Mucosa of descending colon (tissue), 3 donors: ENCODE results near the gene NR1I2. TPM values are rescaled to one million over a fixed set of nuclear protein-coding genes. Genes with fewer than 3 reads are reported as not detected.

Experiments
- ATAC-seq: fragments of 200-7000 bp; cut with Tn5 transposase; one replicate; pipeline ENCODE4 v1.9.1; 2020; ENCODE audit warnings: mild to moderate bottlenecking, moderate library complexity
- DNase-seq, 3 donors: peaks; one replicate each; pipeline ENCODE4 v3.0.0-alpha.2; 2020
- H3K36me3 ChIP-seq: fragments of 200-600 bp; one replicate; pipeline ENCODE4 v1.8.0; 2021; ENCODE audit warnings: low read depth, mild to moderate bottlenecking
- H3K4me1 ChIP-seq: fragments of 200-600 bp; one replicate; pipeline ENCODE4 v1.8.0; 2021; ENCODE audit warnings: low read depth, mild to moderate bottlenecking
- H3K4me3 ChIP-seq: fragments of 200-600 bp; one replicate; pipeline ENCODE4 v1.8.0; 2021; ENCODE audit warnings: mild to moderate bottlenecking
- H3K9me3 ChIP-seq: fragments of 200-600 bp; one replicate; pipeline ENCODE4 v1.8.0; 2021; ENCODE audit warnings: mild to moderate bottlenecking
- intact Hi-C, 2 donors: fragments of 100-400 bp; cut with DNase I in 1 of 2; cut with micrococcal nuclease in 1 of 2; formaldehyde crosslinking; loops; one replicate each; pipeline versions ENCODE4 v1.11.0 to v1.11.1; 2022; cut with DNase I, micrococcal nuclease
- total RNA-seq, 3 donors: library from RNA; stranded (reverse); fragmentation: NEBNext Ultra II Directional in 2 of 3; extraction: Animal tissue kit (Norgen Biotek cat#: 25700) in 2 of 3; gene quantifications; one replicate each; pipeline versions ENCODE4 v1.2.1 to v1.2.4, GENCODE V29; 2021 to 2023
- TF ChIP-seq, protein P1 (sequence below): fragments of 200-600 bp; IDR thresholded peaks from one replicate; pipeline ENCODE4 v1.8.0; 2022; ENCODE audit warnings: antibody characterized with exemption, mild to moderate bottlenecking
- donor health status: DM: no; HTN: no; CAD: no; lungs with moderate emphysema.
- donor health status: DM: no; HTN: no; CAD: no.
- donor health status: DM: no; HTN: yes; CAD: no.

The NR1I2 gene
- total RNA-seq, 3 donors from 2014 or later: 62.9 to 141 (median 79.1) TPM

DNA sequence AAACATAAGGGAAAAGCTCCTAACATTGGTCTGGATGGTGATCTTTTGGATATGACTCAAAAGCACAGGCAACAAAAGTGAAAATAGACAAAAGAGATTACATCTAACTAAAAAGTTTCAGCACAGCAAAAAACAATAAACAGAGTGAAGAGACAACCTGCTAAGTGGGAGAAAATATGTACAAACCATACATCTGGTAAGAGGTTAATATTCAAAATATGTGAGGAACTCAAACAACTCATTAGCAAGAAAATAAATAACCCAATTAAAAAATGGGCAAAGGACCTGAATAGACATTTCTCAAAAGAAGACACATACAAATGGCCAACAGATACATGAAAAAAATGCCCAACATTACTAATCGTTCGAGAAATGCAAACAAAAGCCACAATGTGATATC, 19.0 kb upstream of the NR1I2 start:
- TF ChIP-seq, protein P1, sequence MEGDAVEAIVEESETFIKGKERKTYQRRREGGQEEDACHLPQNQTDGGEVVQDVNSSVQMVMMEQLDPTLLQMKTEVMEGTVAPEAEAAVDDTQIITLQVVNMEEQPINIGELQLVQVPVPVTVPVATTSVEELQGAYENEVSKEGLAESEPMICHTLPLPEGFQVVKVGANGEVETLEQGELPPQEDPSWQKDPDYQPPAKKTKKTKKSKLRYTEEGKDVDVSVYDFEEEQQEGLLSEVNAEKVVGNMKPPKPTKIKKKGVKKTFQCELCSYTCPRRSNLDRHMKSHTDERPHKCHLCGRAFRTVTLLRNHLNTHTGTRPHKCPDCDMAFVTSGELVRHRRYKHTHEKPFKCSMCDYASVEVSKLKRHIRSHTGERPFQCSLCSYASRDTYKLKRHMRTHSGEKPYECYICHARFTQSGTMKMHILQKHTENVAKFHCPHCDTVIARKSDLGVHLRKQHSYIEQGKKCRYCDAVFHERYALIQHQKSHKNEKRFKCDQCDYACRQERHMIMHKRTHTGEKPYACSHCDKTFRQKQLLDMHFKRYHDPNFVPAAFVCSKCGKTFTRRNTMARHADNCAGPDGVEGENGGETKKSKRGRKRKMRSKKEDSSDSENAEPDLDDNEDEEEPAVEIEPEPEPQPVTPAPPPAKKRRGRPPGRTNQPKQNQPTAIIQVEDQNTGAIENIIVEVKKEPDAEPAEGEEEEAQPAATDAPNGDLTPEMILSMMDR: no peak

GRCh38 chr3:119763466-119763865, 18.4 kb upstream of the NR1I2 start:
- ATAC-seq (no peak), DNase-seq (no peak)
- no peaks in the 10 kb centered on the region for H3K4me1 ChIP-seq
- no peaks in the 10 kb centered on the region for H3K9me3 ChIP-seq
- TF ChIP-seq, protein P1: no peak
- H3K36me3 ChIP-seq: no peaks in the 10 kb centered on the region
- intact Hi-C loops: no loop called here
- H3K4me3 ChIP-seq: no peak overlapping the region

More for the DNA sequence above, 19.0 kb upstream of the NR1I2 start:
- no peaks in the 10 kb centered on the region for H3K9me3 ChIP-seq
- intact Hi-C loops: no loop called here
- no peak for DNase-seq
- no peaks in the 10 kb centered on the region for H3K4me1 ChIP-seq
- no peaks in the 10 kb centered on the region for H3K36me3 ChIP-seq
- ATAC-seq: no peak
- H3K4me3 ChIP-seq: no peak overlapping the region

DNA sequence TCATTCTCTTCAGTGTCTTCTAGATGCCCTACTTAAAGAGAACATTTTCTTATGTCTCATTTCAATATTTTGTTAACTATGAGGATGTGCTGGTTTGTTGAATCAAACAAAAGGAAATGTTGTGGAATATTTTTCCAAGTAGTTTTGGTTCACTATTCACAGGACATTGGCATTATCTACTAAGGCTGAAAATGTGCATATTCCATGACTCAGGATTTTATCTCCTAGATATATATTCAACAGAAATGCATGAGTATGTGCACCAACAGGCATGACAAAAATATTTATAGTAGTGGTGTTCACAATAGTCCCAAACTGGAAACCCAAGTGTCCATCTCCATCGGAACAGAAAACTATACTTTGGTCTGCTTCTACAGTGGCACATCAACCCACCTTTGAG, 16.7 kb upstream of the NR1I2 start:
- ATAC-seq (no peak), DNase-seq (no peak)
- no peak overlapping the region for H3K4me3 ChIP-seq
- no peaks in the 10 kb centered on the region for H3K4me1 ChIP-seq
- intact Hi-C loops: no loop called here
- TF ChIP-seq, protein P1: no peak
- no peaks in the 10 kb centered on the region for H3K36me3 ChIP-seq
- H3K9me3 ChIP-seq: no peaks in the 10 kb centered on the region

- Histone ChIP-seq H3K36me3 (no peaks in the 10 kb centered on the region), H3K4me3 (no peak overlapping the region), H3K9me3 (no peaks in the 10 kb centered on the region), H3K4me1 (no peaks in the 10 kb centered on the region)
- intact Hi-C loops: no loop called here
- TF ChIP-seq, protein P1: no peak
- ATAC-seq (no peak), DNase-seq (no peak)
These were observed 13.8 kb upstream of the NR1I2 start for GRCh38 chr3:119767936-119768601.

- ATAC-seq (peak; percentile 78), DNase-seq (no peak)
- intact Hi-C loops: no loop called here
- no peaks in the 10 kb centered on the region for H3K4me1 ChIP-seq
- H3K4me3 ChIP-seq: no peak overlapping the region
- no peaks in the 10 kb centered on the region for H3K36me3 ChIP-seq
- TF ChIP-seq, protein P1: no peak
- no peaks in the 10 kb centered on the region for H3K9me3 ChIP-seq
These were observed 13.1 kb upstream of the NR1I2 start for GRCh38 chr3:119768668-119769393.
